ENCODE results near the gene GAB3. TPM values are rescaled to one million over a fixed set of nuclear protein-coding genes. Genes with fewer than 3 reads are reported as not detected.

Gene GAB3
- total and polyA plus RNA-seq, 4 donors, result 0.66 to 10.4 (median 1.6) TPM

- Histone ChIP-seq H3K27ac (ENCODE audit: low read depth in 1 of 2, low read length in 2 of 2) (no peak overlapping the region), H3K4me3 (ENCODE audit: low read depth in 1 of 3, low read length in 3 of 3) (no peak overlapping the region), H3K36me3 (ENCODE audit: control insufficient read depth in 4 of 4, insufficient read depth in 3 of 4, low read depth in 1 of 4, low read length in 3 of 4) (no peaks in the 10 kb centered on the region), H3K4me1 (ENCODE audit: control insufficient read depth in 4 of 4, insufficient read depth in 4 of 4, low read length in 3 of 4) (no peaks in the 10 kb centered on the region), H3K27me3 (ENCODE audit: control insufficient read depth in 4 of 4, insufficient read depth in 4 of 4, low read length in 3 of 4) (no peaks in the 10 kb centered on the region), H3K9me3 (ENCODE audit: control insufficient read depth in 4 of 4, low read length in 3 of 4) (no peaks in the 10 kb centered on the region), H3K9ac (ENCODE audit: low read depth in 1 of 2, low read length in 2 of 2) (no peak overlapping the region)
- TF ChIP-seq ZBTB33 (IDR thresholded peaks at IDR 0.05), result no peak
- no peak for DNase-seq (ENCODE audit: low spot score)
- 66% methylated on average over 7 of the region's 7 CpGs for WGBS
These were observed 33.1 kb downstream of the GAB3 start for GRCh38 chrX:154717824-154718223.

GRCh38 chrX:154715825-154716224, 35.1 kb downstream of the GAB3 start:
- Histone ChIP-seq H3K9me3 (ENCODE audit: control insufficient read depth in 4 of 4, low read length in 3 of 4) (no peaks in the 10 kb centered on the region), H3K4me3 (ENCODE audit: low read depth in 1 of 3, low read length in 3 of 3) (no peak overlapping the region), H3K27ac (ENCODE audit: low read depth in 1 of 2, low read length in 2 of 2) (no peak overlapping the region), H3K9ac (ENCODE audit: low read depth in 1 of 2, low read length in 2 of 2) (no peak overlapping the region), H3K36me3 (ENCODE audit: control insufficient read depth in 4 of 4, insufficient read depth in 3 of 4, low read depth in 1 of 4, low read length in 3 of 4) (no peaks in the 10 kb centered on the region), H3K27me3 (ENCODE audit: control insufficient read depth in 4 of 4, insufficient read depth in 4 of 4, low read length in 3 of 4) (no peaks in the 10 kb centered on the region), H3K4me1 (ENCODE audit: control insufficient read depth in 4 of 4, insufficient read depth in 4 of 4, low read length in 3 of 4) (no peaks in the 10 kb centered on the region)
- TF ChIP-seq ZBTB33 (IDR thresholded peaks at IDR 0.05), result no peak
- no peak for TF ChIP-seq GABPA (IDR thresholded peaks at IDR 0.05 in 1 of 2, conservative IDR thresholded peaks at IDR 0.05 in 1 of 2)
- no peak for TF ChIP-seq RAD21 (IDR thresholded peaks at IDR 0.05)
- TF ChIP-seq CTCF (IDR thresholded peaks at IDR 0.05; ENCODE audit: low read depth, low read length, missing input control), result no peak
- TF ChIP-seq EGR1 (IDR thresholded peaks at IDR 0.05; ENCODE audit: low read depth in 2 of 2), result no peak
- no peak for TF ChIP-seq HNF4G (IDR thresholded peaks at IDR 0.05)
- TF ChIP-seq TAF1 (conservative IDR thresholded peaks at IDR 0.05), result no peak
- no peak for TF ChIP-seq JUND (IDR thresholded peaks at IDR 0.05)
- no peak for TF ChIP-seq FOXA2 (IDR thresholded peaks at IDR 0.05)
- TF ChIP-seq MAX (IDR thresholded peaks at IDR 0.05), result no peak
- no peak for DNase-seq (ENCODE audit: low spot score)
- WGBS, result 85% methylated on average over 5 of the region's 5 CpGs

- Histone ChIP-seq H3K27ac (ENCODE audit: low read depth in 1 of 2, low read length in 2 of 2) (no peak overlapping the region), H3K4me1 (ENCODE audit: control insufficient read depth in 4 of 4, insufficient read depth in 4 of 4, low read length in 3 of 4) (no peaks in the 10 kb centered on the region), H3K9ac (ENCODE audit: low read depth in 1 of 2, low read length in 2 of 2) (no peak overlapping the region), H3K4me3 (ENCODE audit: low read depth in 1 of 3, low read length in 3 of 3) (no peak overlapping the region), H3K9me3 (ENCODE audit: control insufficient read depth in 4 of 4, low read length in 3 of 4) (no peaks in the 10 kb centered on the region), H3K27me3 (ENCODE audit: control insufficient read depth in 4 of 4, insufficient read depth in 4 of 4, low read length in 3 of 4) (no peaks in the 10 kb centered on the region), H3K36me3 (ENCODE audit: control insufficient read depth in 4 of 4, insufficient read depth in 3 of 4, low read depth in 1 of 4, low read length in 3 of 4) (no peaks in the 10 kb centered on the region)
- TF ChIP-seq MAX (IDR thresholded peaks at IDR 0.05) (no peak), CTCF (IDR thresholded peaks at IDR 0.05; ENCODE audit: low read depth, low read length, missing input control) (peak; percentile 73), ATF3 (IDR thresholded peaks at IDR 0.05) (no peak), HNF4G (IDR thresholded peaks at IDR 0.05) (no peak), RAD21 (IDR thresholded peaks at IDR 0.05) (peak; percentile 74 to 89), NR2F2 (IDR thresholded peaks at IDR 0.05) (no peak)
- 2% methylated on average over 2 of the region's 2 CpGs for WGBS
- peak; percentile 46 for DNase-seq (ENCODE audit: low spot score)
These were observed 36.0 kb downstream of the GAB3 start for GRCh38 chrX:154714925-154715324.
